GM18526 (cell line): ENCODE measurements around the gene VHLL.

ENCODE experiments used
- POLR2A ChIP-seq: IDR thresholded peaks from 3 replicates; pipeline ENCODE4 v1.6.1; 2011; ENCODE audit not compliant: insufficient read length; ENCODE audit errors: extremely low read depth

The VHLL gene

DNA sequence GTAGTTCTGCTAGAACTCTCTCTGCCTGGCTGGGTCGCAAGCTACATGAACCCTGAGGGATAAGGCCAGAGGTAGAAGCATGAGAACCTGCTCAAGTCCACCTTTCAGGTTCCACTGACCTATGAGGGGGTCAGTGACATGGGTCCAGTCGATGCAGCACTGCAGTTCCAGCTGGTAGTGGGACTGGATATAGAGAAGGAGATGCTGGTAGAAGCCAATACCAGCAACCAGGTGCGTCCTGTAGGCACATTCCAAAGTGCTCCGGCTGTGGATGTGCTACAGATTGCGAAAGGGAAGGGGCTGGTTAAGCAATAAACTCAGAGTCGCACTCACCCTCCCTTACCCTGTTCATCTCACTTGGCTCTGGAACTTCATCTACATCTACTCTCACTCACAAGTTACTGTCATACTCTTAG is 22.1 kb downstream of the VHLL start:
- TF ChIP-seq POLR2A: no peak

DNA sequence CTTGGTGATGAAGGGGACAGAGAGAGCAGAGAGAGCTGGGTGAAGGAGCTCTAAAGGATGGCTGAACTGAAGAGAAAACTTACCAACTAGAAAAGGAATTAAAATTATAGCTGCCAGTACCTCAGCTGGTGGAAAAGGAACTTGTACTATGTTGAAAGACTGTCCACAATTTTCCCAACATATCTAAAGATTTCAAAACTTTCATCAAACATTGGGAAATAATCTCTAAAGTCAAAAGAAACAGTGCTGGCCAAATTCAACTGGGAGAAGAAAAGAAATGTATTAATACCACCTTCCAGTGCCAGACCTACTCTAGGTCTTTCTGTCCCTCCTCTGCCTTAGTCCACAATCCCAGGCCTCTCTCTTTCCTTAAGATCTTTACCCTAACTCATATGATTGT is 22.6 kb downstream of the VHLL start:
- TF ChIP-seq POLR2A: no peak

GRCh38 chr1:156270314-156270713 is 28.8 kb downstream of the VHLL start:
- TF ChIP-seq POLR2A: no peak

- no peak for TF ChIP-seq POLR2A
Measured at GRCh38 chr1:156268336-156268735, 30.8 kb downstream of the VHLL start.

DNA sequence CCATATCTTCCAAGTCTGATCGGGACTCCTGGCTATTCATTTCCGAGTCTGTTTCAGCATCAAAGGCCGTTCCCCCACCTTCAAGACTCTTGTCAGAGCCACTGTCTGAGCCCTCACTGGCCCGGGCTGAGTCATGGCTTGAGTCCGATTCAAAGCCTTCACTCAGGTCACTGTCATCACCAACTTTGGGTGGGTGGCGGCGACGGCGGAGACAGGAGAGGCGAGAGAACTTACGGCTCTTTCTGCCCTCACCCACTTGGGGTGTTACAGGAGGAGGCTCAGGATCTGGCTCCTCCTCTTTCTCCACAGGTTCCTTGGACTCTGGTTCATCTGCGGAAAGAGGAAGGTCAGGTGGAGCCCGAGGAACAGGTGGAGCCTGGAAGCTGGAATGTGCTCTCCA is 33.1 kb downstream of the VHLL start:
- TF ChIP-seq POLR2A: no peak

GRCh38 chr1:156263288-156263655 is 35.8 kb downstream of the VHLL start:
- no peak for TF ChIP-seq POLR2A

- TF ChIP-seq POLR2A: no peak
Measured at GRCh38 chr1:156262461-156263287, 36.4 kb downstream of the VHLL start.

DNA sequence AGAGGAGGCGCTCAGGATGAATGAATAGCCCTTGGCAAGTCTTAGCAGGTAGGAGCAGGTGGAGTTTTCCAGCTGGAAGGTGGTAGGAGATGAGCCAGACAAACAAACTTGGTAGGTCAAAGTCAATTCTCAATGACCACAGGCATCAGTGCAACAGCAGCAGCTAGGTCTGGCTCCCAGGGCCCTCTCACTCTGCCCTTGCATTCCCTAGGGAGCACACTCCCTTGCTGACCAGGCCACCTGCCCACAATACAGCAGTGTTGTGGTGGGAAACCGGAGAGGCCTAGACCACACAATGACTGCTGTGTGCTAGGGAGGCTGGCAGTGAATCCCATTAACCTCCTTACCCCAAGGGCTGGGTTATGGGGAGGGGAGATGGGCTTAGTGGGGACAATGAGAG is 38.2 kb downstream of the VHLL start:
- no peak for TF ChIP-seq POLR2A

- no peak for TF ChIP-seq POLR2A
Measured at GRCh38 chr1:156259805-156260204, 39.3 kb downstream of the VHLL start.

GRCh38 chr1:156258859-156259258 is 40.2 kb downstream of the VHLL start:
- no peak for TF ChIP-seq POLR2A

DNA sequence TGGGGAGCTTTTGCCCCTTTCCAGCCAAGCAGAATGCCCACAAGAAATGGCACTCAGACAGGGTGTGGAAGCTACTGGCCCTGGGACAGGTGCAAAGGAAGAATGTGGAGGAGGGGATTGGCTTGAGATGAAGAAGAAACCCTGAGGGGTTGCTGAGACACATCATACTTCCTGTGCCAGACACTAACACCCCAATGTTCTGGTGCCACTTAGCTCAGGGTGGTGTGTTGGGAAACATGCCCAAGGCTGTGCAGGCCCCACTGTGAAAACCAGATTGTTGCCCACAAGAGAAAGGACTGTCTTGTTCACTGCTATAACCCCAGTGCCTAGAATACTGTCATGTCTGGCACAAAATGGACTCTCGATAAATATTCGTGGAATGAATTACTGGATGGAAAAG is 41.4 kb downstream of the VHLL start:
- TF ChIP-seq POLR2A: no peak

GRCh38 chr1:156253634-156254033 is 45.5 kb downstream of the VHLL start:
- no peak for TF ChIP-seq POLR2A

DNA sequence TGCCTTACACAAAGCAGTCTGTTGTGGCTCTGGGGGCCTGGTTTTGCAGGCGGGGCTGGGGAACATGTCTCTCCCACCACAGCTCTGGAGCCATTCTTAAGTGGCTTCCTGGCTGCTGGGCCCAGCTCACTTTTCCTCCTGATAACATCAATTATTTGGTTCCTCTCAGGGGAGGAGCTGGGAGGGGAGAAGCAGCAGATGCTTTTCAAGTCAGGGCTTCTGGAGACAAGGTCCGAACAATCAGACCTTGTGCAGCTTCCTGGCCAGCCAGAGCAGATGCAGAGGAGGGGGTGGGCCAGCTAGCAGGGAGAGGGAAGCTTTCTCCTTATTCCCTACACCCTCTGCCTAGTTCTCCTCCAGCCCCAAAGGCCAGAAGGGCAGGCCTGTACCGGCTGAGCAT is 47.6 kb downstream of the VHLL start:
- no peak for TF ChIP-seq POLR2A

DNA sequence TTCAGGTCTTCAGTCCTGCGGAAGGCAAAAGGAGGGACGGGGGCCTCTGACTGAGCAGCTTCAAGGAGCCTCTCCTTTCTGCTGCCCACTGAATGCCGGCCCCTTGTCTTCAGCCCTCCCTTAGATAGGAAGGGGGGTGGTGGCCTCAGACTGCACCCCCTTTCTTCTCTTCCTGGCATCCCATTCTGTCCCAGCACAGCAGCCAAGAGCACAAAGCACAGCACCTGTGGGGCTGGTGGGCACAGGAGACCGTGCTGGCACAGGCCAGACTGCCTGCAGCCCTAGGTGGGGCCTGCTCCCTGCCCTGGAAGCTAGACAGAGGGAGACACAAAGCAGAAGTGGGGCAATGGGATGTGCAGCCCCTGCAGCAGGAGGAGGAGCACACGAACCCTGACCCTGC is 49.5 kb downstream of the VHLL start:
- no peak for TF ChIP-seq POLR2A
